ENCODE data around the gene TRAK1. TPM values are rescaled to one million over a fixed set of nuclear protein-coding genes. Genes with fewer than 3 reads are reported as not detected.

TRAK1 gene
- total RNA-seq, 1 donor from 2014 or later = 21.2 TPM

DNA sequence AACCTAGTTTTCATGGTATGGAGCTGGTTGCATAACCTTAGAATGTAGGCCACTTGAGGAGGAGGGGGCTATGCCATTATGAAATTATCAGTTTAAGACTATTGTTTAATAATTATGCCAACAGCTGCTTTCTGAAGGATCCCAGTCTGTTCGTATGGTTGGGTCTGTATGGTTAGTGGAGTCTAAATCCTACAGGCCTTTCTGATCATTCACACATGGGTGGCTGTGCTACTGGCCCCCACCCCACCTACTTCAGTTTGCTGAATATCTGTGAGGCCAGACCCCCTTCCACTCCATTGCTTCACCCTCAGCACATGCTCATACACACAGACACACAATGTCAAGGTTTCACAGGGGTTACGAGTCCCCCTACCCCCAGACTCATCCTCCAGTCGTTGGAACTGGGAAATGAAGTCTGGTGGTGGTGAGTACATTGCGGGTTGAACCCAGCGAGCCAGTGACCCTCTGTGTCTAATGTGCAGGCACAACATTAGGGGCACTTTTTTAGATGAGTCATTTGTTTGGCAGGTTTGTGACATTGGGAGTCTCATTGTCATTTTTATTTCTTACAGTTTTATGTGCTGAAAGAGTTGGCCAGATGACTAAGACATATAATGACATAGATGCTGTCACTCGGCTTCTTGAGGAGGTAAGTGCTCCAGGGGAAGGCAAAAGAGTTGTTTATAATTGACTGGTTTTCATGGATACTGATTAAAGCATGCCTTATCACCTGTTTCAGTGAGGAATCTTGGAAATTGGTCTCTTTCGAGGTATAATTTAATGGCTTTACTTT is 85.3 kb downstream of the TRAK1 start:
- no peak for DNase-seq (ENCODE audit: low read depth in 2 of 2)

GRCh38 chr3:42177068-42177800 is 86.1 kb downstream of the TRAK1 start:
- no peak for DNase-seq (ENCODE audit: low read depth in 2 of 2)

DNA sequence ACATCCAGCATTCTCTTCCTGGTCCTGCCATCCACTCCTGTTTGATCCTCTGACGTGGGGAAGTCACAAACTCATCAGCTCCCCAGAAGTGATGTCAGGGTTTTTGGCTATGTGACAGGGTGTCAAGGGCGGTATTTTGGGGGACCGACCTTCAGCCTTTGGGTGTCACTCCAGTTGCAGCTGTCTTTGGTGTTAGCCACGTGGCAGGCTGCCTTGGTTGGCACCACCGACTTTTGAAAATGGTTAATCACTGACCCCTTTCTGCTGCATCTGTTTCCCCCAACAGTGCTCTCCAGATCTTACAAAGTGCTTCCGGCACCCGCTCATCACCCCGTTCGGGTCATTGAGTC is 86.6 kb downstream of the TRAK1 start:
- DNase-seq (ENCODE audit: low read depth in 2 of 2) = no peak

DNA sequence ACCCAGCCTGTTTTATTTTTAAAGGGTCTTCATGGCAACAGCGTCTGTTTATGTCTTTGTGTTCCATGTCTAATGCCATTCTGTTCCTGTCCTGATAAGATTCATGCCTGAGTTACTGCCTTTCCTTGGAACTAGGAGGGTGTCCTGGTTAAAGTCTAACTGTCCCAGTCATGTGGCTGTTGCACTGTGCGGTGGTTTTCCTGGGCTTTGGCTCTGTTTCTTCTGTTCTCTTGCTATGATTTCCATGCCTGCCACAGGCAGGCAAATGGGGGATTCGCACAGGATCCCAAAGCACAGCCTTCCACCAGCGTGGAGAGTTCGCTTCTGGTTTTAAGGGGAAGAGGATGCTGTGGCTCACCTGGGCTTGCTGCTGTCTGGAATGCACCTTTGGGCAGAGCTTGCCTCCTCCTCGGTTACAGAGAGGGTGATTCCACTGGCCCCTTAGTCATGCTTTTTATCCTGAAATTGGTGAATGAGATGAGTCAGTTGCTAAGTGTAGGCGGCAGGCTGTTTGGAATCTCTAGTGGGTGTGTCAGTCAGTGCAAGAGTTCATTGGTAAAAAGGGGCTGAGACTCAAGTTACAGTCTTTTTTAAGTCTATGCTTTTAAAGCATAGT is 88.1 kb downstream of the TRAK1 start:
- peak; percentile 51 to 77 for DNase-seq (ENCODE audit: low read depth in 2 of 2)

DNA sequence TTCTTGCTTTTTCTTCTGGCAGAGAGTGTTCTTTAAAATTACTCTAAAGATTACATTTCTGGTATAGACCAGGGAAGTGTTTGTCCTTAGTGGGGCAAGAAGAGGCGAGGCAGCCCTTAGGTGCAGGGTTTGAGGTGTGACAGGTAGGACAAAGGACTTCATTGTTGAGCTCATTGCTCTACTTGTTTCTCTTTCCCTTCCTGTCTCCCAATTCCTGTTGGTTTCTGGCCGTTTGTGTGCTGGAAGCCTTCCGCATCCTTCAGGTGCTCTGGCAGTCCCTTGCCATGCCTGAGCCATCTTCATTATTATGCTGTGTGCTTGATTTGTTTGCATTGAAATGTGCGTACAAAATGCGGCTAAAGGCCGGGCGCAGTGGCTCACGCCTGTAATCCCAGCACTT is 89.7 kb downstream of the TRAK1 start:
- DNase-seq (ENCODE audit: low read depth in 2 of 2) = no peak

DNA sequence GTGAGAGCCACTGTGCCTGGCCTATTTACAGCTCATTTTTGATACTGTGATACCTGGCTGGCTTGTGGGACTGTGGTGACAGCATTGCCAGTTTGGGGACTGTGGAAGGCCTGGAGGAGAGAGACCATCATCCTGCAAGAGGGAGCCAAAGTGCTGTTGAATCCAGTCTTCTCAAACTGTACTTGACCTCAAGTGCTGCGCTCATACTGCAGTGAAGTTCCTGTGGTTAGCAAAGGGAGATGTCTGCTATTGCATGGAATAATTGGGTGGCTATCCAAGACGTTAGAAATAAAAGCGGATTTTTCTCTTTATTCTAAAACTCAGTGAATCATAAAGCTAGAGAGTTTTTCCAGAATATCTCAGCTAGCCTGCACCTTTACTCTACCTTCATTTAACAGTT is 91.4 kb downstream of the TRAK1 start:
- no peak for DNase-seq (ENCODE audit: low read depth in 2 of 2)

- peak in 1 of 2 donors; percentile 96 for DNase-seq (ENCODE audit: low read depth in 2 of 2)
These were observed 93.0 kb downstream of the TRAK1 start for GRCh38 chr3:42183991-42184632.

GRCh38 chr3:42184651-42185443 is 93.7 kb downstream of the TRAK1 start:
- DNase-seq (ENCODE audit: low read depth in 2 of 2) = peak in 1 of 2 donors; percentile 71

DNA sequence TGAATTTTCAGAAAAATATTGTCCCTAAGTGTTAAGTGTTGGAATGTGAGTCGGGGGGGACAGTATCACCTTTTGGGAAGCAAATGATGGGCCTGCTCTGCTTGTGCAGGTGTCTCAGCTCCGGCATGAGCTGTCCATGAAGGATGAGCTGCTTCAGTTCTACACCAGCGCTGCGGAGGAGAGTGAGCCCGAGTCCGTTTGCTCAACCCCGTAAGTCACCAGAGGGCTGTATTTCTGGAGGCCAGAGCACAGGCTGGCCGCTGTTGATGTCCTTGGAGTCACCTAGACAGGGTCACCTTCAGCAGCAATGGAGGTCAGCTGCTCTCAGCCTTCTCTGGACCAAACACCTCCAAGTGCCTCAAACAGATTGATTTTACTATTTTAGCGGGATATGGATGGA is 96.8 kb downstream of the TRAK1 start:
- no peak for DNase-seq (ENCODE audit: low read depth in 2 of 2)

- peak in 1 of 2 donors; percentile 12 for DNase-seq (ENCODE audit: low read depth in 2 of 2)
These were observed 97.2 kb downstream of the TRAK1 start for GRCh38 chr3:42188376-42188775.

- DNase-seq (ENCODE audit: low read depth in 2 of 2) = no peak
These were observed 97.9 kb downstream of the TRAK1 start for GRCh38 chr3:42189001-42189460.

DNA sequence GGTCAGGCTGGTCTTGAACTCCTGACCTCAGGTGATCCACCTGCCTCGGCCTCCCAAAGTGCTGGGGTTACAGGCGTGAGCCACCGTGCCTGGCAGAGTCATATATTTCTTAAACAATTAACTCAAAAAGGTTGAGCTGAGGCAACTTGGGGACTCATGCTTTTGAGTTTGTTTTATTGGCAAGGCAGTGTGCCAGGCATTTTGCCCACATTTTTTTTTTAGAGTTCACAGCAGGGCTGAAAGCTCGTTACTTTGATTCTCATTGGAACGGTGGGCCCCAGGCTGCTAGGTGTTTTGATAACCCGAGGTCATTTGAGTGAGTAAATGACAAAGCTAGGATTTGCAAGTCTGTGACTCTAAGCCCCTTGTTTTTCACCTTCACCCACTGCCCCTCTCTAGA is 98.6 kb downstream of the TRAK1 start:
- DNase-seq (ENCODE audit: low read depth in 2 of 2) = peak in 1 of 2 donors; percentile 51

- peak; percentile 66 to 88 for DNase-seq (ENCODE audit: low read depth in 2 of 2)
These were observed 99.7 kb downstream of the TRAK1 start for GRCh38 chr3:42190701-42191442.

DNA sequence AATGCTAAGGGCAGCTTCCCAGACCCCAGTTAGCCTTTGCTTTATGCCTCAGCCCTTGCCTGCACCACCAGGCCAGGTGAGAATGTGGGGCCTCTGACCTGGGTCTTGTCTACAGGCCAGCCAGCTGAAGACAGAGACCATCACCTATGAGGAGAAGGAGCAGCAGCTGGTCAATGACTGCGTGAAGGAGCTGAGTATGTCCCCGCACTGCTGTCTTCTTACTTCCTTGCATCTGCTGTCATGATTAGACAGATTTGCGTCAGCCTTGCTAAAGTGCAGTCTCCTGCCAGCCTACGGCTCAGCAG is 100.2 kb downstream of the TRAK1 start:
- DNase-seq (ENCODE audit: low read depth in 2 of 2) = no peak

DNA sequence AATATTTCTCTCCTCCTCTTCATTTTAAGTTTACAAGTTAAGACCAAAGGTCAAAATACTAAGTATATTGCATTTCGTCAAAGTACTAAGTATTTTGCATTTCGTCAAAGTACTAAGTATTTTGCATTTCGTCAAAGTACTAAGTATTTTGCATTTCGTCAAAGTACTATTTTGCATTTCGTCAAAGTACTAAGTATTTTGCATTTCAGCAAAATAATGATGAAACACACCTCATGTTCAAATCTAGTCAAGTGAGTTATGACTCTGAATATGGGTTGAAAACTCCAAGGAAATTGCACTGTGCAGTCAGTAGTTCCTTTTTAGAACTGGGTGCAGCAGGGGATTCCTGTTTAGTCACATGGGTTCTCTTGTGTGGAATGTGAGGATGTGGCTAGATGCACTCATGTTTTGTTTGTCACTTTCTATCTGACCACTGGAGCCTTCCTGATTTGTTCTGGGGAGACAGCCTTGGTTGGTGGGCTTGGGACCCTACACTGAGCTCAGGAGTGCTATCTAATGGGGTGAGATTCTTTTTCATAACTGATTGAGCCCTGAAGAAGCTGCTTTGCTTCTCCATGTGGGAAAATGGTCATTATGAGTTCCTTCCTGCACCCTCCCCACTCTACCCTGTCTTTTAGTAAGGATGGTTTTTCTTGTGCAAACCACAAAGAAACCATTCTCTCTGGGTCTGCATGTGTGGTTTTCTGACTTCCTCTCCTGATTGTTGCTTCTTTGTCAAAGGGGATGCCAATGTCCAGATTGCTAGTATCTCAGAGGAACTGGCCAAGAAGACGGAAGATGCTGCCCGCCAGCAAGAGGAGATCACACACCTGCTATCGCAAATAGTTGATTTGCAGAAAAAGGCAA is 101.4 kb downstream of the TRAK1 start:
- DNase-seq (ENCODE audit: low read depth in 2 of 2) = peak in 1 of 2 donors; percentile 25

DNA sequence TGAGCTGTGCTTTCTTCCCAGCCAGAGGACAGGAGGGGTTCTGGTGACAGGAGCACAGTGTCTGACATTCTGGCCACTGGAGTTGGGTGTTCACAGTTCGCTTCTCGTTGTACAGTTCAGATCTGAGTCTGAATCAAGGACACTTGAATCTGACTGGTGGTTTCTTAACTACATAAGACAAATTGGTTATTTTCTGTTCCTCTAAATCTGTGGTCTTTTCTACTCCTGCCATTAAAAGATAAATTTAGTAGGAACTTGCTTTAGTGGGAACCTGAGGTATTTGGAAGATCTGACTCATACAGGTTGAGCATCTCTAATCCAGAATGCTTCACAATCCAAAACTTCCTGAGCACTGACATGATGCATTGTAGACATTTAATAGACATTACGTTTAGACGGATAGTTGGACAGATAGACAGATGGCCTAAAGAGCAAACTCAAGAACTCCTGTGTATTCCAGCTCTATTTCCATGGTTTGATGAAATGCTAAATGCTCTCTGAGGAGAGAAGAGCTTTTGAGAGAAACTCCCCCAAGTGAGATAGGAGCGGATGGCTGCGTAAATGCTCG is 103.9 kb downstream of the TRAK1 start:
- DNase-seq (ENCODE audit: low read depth in 2 of 2) = no peak

DNA sequence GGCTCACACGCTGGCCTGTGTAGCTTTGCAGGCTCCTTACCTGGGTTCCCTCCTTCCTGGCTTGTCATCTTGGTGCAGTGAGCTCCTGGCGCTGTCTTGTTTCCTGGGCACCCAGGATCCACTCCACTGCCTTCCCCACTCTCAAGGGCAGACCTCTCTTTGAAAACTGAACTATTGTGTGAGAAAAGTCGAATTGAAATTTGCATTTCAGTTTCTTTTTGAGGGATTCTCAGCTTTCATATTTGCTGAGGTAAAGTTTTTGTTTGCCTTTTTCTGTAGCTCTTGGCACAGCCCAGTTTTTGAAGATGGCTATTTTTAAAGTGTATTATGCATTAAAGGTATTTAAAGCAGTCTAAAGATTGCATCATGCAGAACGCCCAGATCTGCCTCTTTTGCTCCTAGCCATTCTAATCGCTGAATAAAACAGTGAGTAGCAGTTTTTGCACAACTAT is 104.7 kb downstream of the TRAK1 start:
- DNase-seq (ENCODE audit: low read depth in 2 of 2) = no peak

DNA sequence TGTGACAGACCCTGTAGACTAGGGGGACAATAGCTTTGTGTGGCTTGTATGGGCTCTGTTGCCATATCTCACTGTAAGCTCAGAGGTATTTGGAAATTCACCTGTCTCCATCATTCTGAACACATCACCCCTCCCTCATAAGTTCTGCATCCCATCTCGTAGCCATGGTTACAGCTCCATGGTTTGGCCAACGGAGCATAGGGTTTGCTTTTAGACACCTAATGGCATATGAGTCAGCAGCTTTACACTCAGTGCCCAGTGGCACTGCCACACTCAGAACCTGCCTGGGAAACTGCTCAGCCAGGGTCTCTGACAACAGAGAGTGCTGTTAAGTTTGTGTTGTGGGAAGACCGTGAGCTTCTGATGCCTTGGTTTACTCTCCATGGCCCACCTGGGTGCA is 107.6 kb downstream of the TRAK1 start:
- DNase-seq (ENCODE audit: low read depth in 2 of 2) = no peak

DNA sequence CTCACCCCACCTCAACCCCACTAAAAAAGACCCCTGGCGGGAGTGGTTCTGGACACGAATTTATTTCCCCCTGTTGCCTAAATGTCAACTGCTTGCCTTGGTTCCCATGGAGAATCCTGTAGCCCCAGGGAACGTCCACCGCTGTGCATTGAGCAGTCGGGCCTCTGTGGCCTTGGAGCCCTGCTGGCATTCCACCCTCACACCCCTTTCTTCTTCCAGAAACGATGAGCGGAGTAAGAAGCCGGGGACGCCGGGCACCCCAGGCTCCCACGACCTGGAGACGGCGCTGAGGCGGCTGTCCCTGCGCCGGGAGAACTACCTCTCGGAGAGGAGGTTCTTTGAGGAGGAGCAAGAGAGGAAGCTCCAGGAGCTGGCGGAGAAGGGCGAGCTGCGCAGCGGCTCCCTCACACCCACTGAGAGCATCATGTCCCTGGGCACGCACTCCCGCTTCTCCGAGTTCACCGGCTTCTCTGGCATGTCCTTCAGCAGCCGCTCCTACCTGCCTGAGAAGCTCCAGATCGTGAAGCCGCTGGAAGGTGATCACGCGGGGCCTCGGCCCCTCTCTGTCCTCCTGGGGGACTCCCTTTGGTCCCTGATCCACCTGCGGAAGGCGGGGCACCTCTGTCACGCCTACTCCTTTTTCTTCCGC is 111.2 kb downstream of the TRAK1 start:
- DNase-seq (ENCODE audit: low read depth in 2 of 2) = no peak
